AG09319 (cell line): ENCODE data around the gene SLC19A1.
A peak's percentile ranks its signal among the peaks of the same experiment; 100 is the strongest.

Experiments used
- DNase-seq: peaks from one replicate; pipeline ENCODE4 v3.0.0-alpha.2; 2010; ENCODE audit warnings: low read depth; ENCODE audit errors: extremely low read depth
- CTCF ChIP-seq: IDR thresholded peaks from 2 replicates; pipeline ENCODE4 v1.5.1; 2011; ENCODE audit warnings: low read depth, mild to moderate bottlenecking, inconsistent platforms, low read length, moderate library complexity

SLC19A1 gene

GRCh38 chr21:45460611-45461368 lies 81.5 kb downstream of the SLC19A1 start:
- DNase-seq, result peak; percentile 24
- TF ChIP-seq CTCF, result no peak

- no peak for DNase-seq
- TF ChIP-seq CTCF, result no peak
Measured at GRCh38 chr21:45460011-45460565, 82.2 kb downstream of the SLC19A1 start.

GRCh38 chr21:45459171-45460010 lies 82.8 kb downstream of the SLC19A1 start:
- DNase-seq, result no peak

GRCh38 chr21:45458281-45459170 lies 83.7 kb downstream of the SLC19A1 start:
- no peak for DNase-seq
- TF ChIP-seq CTCF, result no peak

More at GRCh38 chr21:45459171-45460010, 82.8 kb downstream of the SLC19A1 start:
- no peak for TF ChIP-seq CTCF

- no peak for DNase-seq
- TF ChIP-seq CTCF, result no peak
Measured at GRCh38 chr21:45457832-45458172, 84.4 kb downstream of the SLC19A1 start.

GRCh38 chr21:45457161-45457831 lies 84.9 kb downstream of the SLC19A1 start:
- DNase-seq, result no peak

More at GRCh38 chr21:45457161-45457831, 84.9 kb downstream of the SLC19A1 start:
- TF ChIP-seq CTCF, result no peak
